Keratinocyte (primary cell): ENCODE data around the gene GNPTG. TPM values are rescaled to one million over a fixed set of nuclear protein-coding genes. Genes with fewer than 3 reads are reported as not detected.

Experiments used
- DNase-seq: peaks from one replicate; pipeline ENCODE4 v3.0.0-alpha.2; 2011; ENCODE audit warnings: low read depth, missing footprints, low spot score
- FAIRE-seq: peaks from 2 replicates; lab custom pipeline; 2011; peaks lifted over from hg19 to GRCh38; lab: Jason Lieb, UNC
- H2AFZ ChIP-seq: 2 replicates; pipeline ENCODE4 v1.6.0; 2012; ENCODE audit warnings: low read length, control low read depth, inconsistent platforms; ENCODE audit not compliant: control insufficient read depth
- H3K27ac ChIP-seq: 2 replicates; pipeline ENCODE4 v1.5.1; 2011; ENCODE audit warnings: low read length; ENCODE audit not compliant: control insufficient read depth, insufficient read depth
- H3K27me3 ChIP-seq: 3 replicates; pipeline ENCODE4 v1.6.0; 2011; ENCODE audit warnings: low read length; ENCODE audit not compliant: control insufficient read depth, insufficient read depth; ENCODE audit errors: extremely low read depth
- H3K36me3 ChIP-seq, 2 experiments: 2 replicates in 1 of 2; 3 replicates in 1 of 2; pipeline ENCODE4 v1.5.1; 2011; ENCODE audit warnings: low read length in 2 of 2, mild to moderate bottlenecking in 1 of 2; ENCODE audit not compliant: control insufficient read depth in 2 of 2, insufficient read depth in 2 of 2; ENCODE audit errors: extremely low read depth in 1 of 2
- H3K4me1 ChIP-seq: 3 replicates; pipeline ENCODE4 v1.5.1; 2011; ENCODE audit warnings: low read length; ENCODE audit not compliant: control insufficient read depth, insufficient read depth; ENCODE audit errors: extremely low read depth
- H3K4me2 ChIP-seq: 3 replicates; pipeline ENCODE4 v1.6.0; 2011; ENCODE audit warnings: low read depth, low read length; ENCODE audit not compliant: control insufficient read depth, insufficient read depth; ENCODE audit errors: extremely low read depth
- H3K4me3 ChIP-seq, 3 experiments: fragments of 200-600 bp in 1 of 3; sonication (generic) in 1 of 3; 2 replicates in 2 of 3; 3 replicates in 1 of 3; pipeline ENCODE4 v1.5.1; 2011 to 2016; ENCODE audit warnings: low read length in 3 of 3, mild to moderate bottlenecking in 3 of 3, control low read depth in 2 of 3, inconsistent platforms in 1 of 3, low read depth in 1 of 3, mixed read lengths in 1 of 3, mixed run types in 1 of 3, moderate library complexity in 1 of 3; ENCODE audit not compliant: control insufficient read depth in 2 of 3, insufficient read depth in 2 of 3; ENCODE audit errors: extremely low read depth in 1 of 3
- H3K79me2 ChIP-seq: 2 replicates; pipeline ENCODE4 v1.6.0; 2012; ENCODE audit warnings: low read length; ENCODE audit not compliant: control insufficient read depth, insufficient read depth
- H3K9ac ChIP-seq: 3 replicates; pipeline ENCODE4 v1.6.0; 2011; ENCODE audit warnings: low read length; ENCODE audit not compliant: control insufficient read depth, insufficient read depth; ENCODE audit errors: extremely low read depth
- H3K9me1 ChIP-seq: 3 replicates; pipeline ENCODE4 v1.6.0; 2011; ENCODE audit warnings: low read length; ENCODE audit not compliant: control insufficient read depth, insufficient read depth; ENCODE audit errors: extremely low read depth
- H3K9me3 ChIP-seq: 2 replicates; pipeline ENCODE4 v1.5.1; 2012; ENCODE audit warnings: low read depth, low read length; ENCODE audit not compliant: control insufficient read depth
- H4K20me1 ChIP-seq: 3 replicates; pipeline ENCODE4 v1.6.0; 2011; ENCODE audit warnings: low read length; ENCODE audit not compliant: control insufficient read depth, insufficient read depth; ENCODE audit errors: extremely low read depth
- EZH2 ChIP-seq: IDR thresholded peaks from one replicate; pipeline ENCODE4 v1.6.1; 2012; ENCODE audit warnings: inconsistent platforms, mild to moderate bottlenecking, low read length, moderate library complexity
- dilution Hi-C: fragments of 300-500 bp; cut with MboI; formaldehyde crosslinking; loops from one replicate; pipeline ENCODE4 v1.7.0; 2020; ENCODE audit warnings: low sequenced_read_pairs; ENCODE audit not compliant: extremely low pct_ligation_motif_present
- polyA plus RNA-seq, 5 experiments: library from polyadenylated mRNA; depleted of rRNA in 3 of 5; stranded (reverse) in 3 of 5; stranded (forward) in 1 of 5; unstranded in 1 of 5; fragments of >200 nt; gene quantifications; 1 replicate in 1 of 5; 2 replicates in 3 of 5; 3 replicates in 1 of 5; pipeline versions ENCODE4 v1.2.1 to v1.2.3, GENCODE V29; 2011 to 2012; ENCODE audit warnings: missing spikeins in 2 of 5, low read depth in 1 of 5, low replicate concordance in 1 of 5
- TF ChIP-seq, protein P1 (sequence below), 3 experiments: IDR thresholded peaks in 1 of 3; conservative IDR thresholded peaks in 1 of 3; optimal IDR thresholded peaks in 1 of 3; 2 replicates in 2 of 3; 3 replicates in 1 of 3; pipeline versions ENCODE3 to v1.5.1; 2011; ENCODE audit warnings: low read length in 3 of 3, mild to moderate bottlenecking in 3 of 3, moderate library complexity in 2 of 3, control low read depth in 1 of 3, inconsistent platforms in 1 of 3; ENCODE audit not compliant: insufficient read depth in 2 of 3; ENCODE audit errors: extremely low read depth in 1 of 3

GNPTG gene
- polyA plus RNA-seq, 1 donor (not counting 4 experiments of a cell fraction or from before 2014, with no cell fraction given) = 30.9 TPM

DNA sequence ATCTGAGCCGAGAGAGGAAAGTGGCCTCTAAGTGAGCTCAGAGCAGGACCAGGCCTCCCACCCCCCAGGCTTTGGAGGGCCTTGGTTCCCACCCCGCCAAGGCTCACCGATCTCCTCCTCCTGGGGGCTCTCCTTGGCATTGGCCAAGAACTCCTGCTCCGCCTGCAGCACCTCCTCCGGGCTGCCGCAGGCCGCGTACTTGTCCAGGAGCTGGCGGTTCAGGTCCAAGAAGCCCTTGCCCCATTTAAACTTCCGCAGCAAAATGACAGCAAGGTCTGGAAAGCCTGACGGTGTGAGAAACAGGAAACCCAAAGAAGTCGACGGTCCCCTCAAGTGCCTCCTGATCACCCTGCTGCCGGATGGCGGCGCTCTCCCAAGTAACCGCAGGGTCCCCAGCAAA lies 1.8 kb upstream of the GNPTG start:
- Histone ChIP-seq H3K4me3 (no peak overlapping the region), H3K9ac (no peak overlapping the region), H2AFZ (no peak overlapping the region), H3K79me2 (peaks cover 45% of the 10 kb centered on the region), H3K9me3 (no peaks in the 10 kb centered on the region), H3K36me3 (peaks cover 12 to 15% of the 10 kb centered on the region in 2 experiments), H3K4me2 (no peak overlapping the region), H4K20me1 (peaks cover 2% of the 10 kb centered on the region), H3K9me1 (peaks cover 4% of the 10 kb centered on the region), H3K4me1 (peaks cover 30% of the 10 kb centered on the region), H3K27me3 (no peaks in the 10 kb centered on the region), H3K27ac (no peak overlapping the region)
- TF ChIP-seq, protein P1, sequence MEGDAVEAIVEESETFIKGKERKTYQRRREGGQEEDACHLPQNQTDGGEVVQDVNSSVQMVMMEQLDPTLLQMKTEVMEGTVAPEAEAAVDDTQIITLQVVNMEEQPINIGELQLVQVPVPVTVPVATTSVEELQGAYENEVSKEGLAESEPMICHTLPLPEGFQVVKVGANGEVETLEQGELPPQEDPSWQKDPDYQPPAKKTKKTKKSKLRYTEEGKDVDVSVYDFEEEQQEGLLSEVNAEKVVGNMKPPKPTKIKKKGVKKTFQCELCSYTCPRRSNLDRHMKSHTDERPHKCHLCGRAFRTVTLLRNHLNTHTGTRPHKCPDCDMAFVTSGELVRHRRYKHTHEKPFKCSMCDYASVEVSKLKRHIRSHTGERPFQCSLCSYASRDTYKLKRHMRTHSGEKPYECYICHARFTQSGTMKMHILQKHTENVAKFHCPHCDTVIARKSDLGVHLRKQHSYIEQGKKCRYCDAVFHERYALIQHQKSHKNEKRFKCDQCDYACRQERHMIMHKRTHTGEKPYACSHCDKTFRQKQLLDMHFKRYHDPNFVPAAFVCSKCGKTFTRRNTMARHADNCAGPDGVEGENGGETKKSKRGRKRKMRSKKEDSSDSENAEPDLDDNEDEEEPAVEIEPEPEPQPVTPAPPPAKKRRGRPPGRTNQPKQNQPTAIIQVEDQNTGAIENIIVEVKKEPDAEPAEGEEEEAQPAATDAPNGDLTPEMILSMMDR (optimal IDR thresholded peaks at IDR 0.05 in 1 of 3, IDR thresholded peaks at IDR 0.05 in 1 of 3, conservative IDR thresholded peaks at IDR 0.05 in 1 of 3; ENCODE audit: extremely low read depth in 1 of 3, insufficient read depth in 2 of 3, low read length in 3 of 3) = no peak
- TF ChIP-seq EZH2 = no peak
- DNase-seq (no peak), FAIRE-seq (no peak)
- dilution Hi-C loops = no loop called here

DNA sequence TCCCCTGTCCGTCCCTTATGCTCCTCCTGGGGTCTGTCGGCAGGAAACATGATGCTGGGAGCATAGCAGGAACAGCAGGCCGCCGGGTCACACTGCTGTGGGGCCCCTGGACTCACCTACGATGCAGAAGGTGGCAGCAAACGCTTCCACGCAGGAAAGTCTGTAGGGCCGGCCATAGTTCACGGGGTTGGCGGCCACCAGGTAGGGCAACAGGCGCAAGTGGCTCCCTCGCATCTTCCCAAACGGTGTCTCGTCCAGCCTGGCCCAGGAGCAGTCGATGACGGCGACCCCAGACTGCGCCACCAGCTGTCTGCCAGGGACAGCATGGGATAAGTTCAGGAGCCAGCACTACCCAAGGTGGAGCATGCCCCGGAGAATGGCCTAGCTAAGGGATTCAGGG lies 1.0 kb upstream of the GNPTG start:
- peaks cover 30% of the 10 kb centered on the region for H3K4me1 ChIP-seq
- H2AFZ ChIP-seq = no peak overlapping the region
- TF ChIP-seq, protein P1 (optimal IDR thresholded peaks at IDR 0.05 in 1 of 3, IDR thresholded peaks at IDR 0.05 in 1 of 3, conservative IDR thresholded peaks at IDR 0.05 in 1 of 3; ENCODE audit: extremely low read depth in 1 of 3, insufficient read depth in 2 of 3, low read length in 3 of 3) = no peak
- peak overlapping the region; percentile 56 for H3K27ac ChIP-seq
- H3K9me1 ChIP-seq = peaks cover 4% of the 10 kb centered on the region
- H3K27me3 ChIP-seq = no peaks in the 10 kb centered on the region
- dilution Hi-C loops = no loop called here
- peak overlapping the region; percentile 81 for H3K9ac ChIP-seq
- FAIRE-seq = no peak
- peak overlapping the region; percentile 74 for H3K4me2 ChIP-seq
- H3K79me2 ChIP-seq = peaks cover 52% of the 10 kb centered on the region
- no peaks in the 10 kb centered on the region for H3K9me3 ChIP-seq
- peaks cover 12 to 15% of the 10 kb centered on the region in 2 experiments for H3K36me3 ChIP-seq
- H4K20me1 ChIP-seq = peaks cover 2% of the 10 kb centered on the region
- H3K4me3 ChIP-seq = peak overlapping the region; percentile 64 to 97 (median 90)
- DNase-seq = no peak
